Measurements from ENCODE around the gene TOMM6.

TOMM6 gene

GRCh38 chr6:41787219-41787917 lies at the start of gene TOMM6:
Gene TOMM6 (plus strand): TSS chr6:41787694. CDS start chr6:41787698, 4 bp downstream.
- DNase-seq (ENCODE audit: low spot score) = peak; percentile 94

GRCh38 chr6:41739041-41739440 lies 48.5 kb upstream of the TOMM6 start:
- DNase-seq (ENCODE audit: low spot score) = no peak

GRCh38 chr6:41740366-41741162 lies 46.9 kb upstream of the TOMM6 start:
- no peak for DNase-seq (ENCODE audit: low spot score)

- DNase-seq (ENCODE audit: low spot score) = no peak
Measured at GRCh38 chr6:41741625-41742490, 45.6 kb upstream of the TOMM6 start.

- no peak for DNase-seq (ENCODE audit: low spot score)
Measured at GRCh38 chr6:41743406-41744235, 43.9 kb upstream of the TOMM6 start.

- DNase-seq (ENCODE audit: low spot score) = no peak
Measured at GRCh38 chr6:41744236-41744787, 43.2 kb upstream of the TOMM6 start.

- DNase-seq (ENCODE audit: low spot score) = no peak
Measured at GRCh38 chr6:41746107-41746506, 41.4 kb upstream of the TOMM6 start.

- no peak for DNase-seq (ENCODE audit: low spot score)
Measured at GRCh38 chr6:41747256-41748101, 40.0 kb upstream of the TOMM6 start, which contains the start of gene PGC. Gene PGC (minus strand): TSS chr6:41747397. CDS start chr6:41747334, 63 bp downstream.

GRCh38 chr6:41748102-41748477 lies 39.4 kb upstream of the TOMM6 start:
- DNase-seq (ENCODE audit: low spot score) = no peak

- DNase-seq (ENCODE audit: low spot score) = no peak
Measured at GRCh38 chr6:41748542-41748941, 39.0 kb upstream of the TOMM6 start.

- DNase-seq (ENCODE audit: low spot score) = no peak
Measured at GRCh38 chr6:41750374-41750773, 37.1 kb upstream of the TOMM6 start.

GRCh38 chr6:41755895-41756294 lies 31.6 kb upstream of the TOMM6 start:
- DNase-seq (ENCODE audit: low spot score) = no peak

GRCh38 chr6:41756354-41756753 lies 31.1 kb upstream of the TOMM6 start:
- no peak for DNase-seq (ENCODE audit: low spot score)

- no peak for DNase-seq (ENCODE audit: low spot score)
Measured at GRCh38 chr6:41757271-41757670, 30.2 kb upstream of the TOMM6 start.

GRCh38 chr6:41757931-41758640 lies 29.4 kb upstream of the TOMM6 start:
- no peak for DNase-seq (ENCODE audit: low spot score)

GRCh38 chr6:41758641-41759035 lies 28.9 kb upstream of the TOMM6 start:
- no peak for DNase-seq (ENCODE audit: low spot score)

- DNase-seq (ENCODE audit: low spot score) = no peak
Measured at GRCh38 chr6:41759106-41759904, 28.2 kb upstream of the TOMM6 start.

GRCh38 chr6:41759905-41760579 lies 27.5 kb upstream of the TOMM6 start:
- no peak for DNase-seq (ENCODE audit: low spot score)
